Measurements from ENCODE around the gene EFNA5.

Gene EFNA5

GRCh38 chr5:107403228-107403953, 267.3 kb downstream of the EFNA5 start:
- no peak for DNase-seq (ENCODE audit: low read depth in 1 of 2, low spot score in 1 of 2)

- no peak for DNase-seq (ENCODE audit: low read depth in 1 of 2, low spot score in 1 of 2)
Observed at GRCh38 chr5:107402434-107403227, 268.1 kb downstream of the EFNA5 start.

GRCh38 chr5:107401470-107402122, 269.1 kb downstream of the EFNA5 start:
- DNase-seq (ENCODE audit: low read depth in 1 of 2, low spot score in 1 of 2) = no peak

- DNase-seq (ENCODE audit: low read depth in 1 of 2, low spot score in 1 of 2) = no peak
Observed at GRCh38 chr5:107400328-107400727, 270.4 kb downstream of the EFNA5 start.

- DNase-seq (ENCODE audit: low read depth in 1 of 2, low spot score in 1 of 2) = no peak
Observed at GRCh38 chr5:107398703-107399102, 272.0 kb downstream of the EFNA5 start.

GRCh38 chr5:107396351-107396690, 274.4 kb downstream of the EFNA5 start:
- DNase-seq (ENCODE audit: low read depth in 1 of 2, low spot score in 1 of 2) = no peak

- DNase-seq (ENCODE audit: low read depth in 1 of 2, low spot score in 1 of 2) = no peak
Observed at GRCh38 chr5:107395632-107396350, 274.9 kb downstream of the EFNA5 start.

- DNase-seq (ENCODE audit: low read depth in 1 of 2, low spot score in 1 of 2) = no peak
Observed at GRCh38 chr5:107393851-107394250, 276.9 kb downstream of the EFNA5 start.

GRCh38 chr5:107391787-107392186, 278.9 kb downstream of the EFNA5 start:
- no peak for DNase-seq (ENCODE audit: low read depth in 1 of 2, low spot score in 1 of 2)

GRCh38 chr5:107389775-107390148, 281.0 kb downstream of the EFNA5 start:
- no peak for DNase-seq (ENCODE audit: low read depth in 1 of 2, low spot score in 1 of 2)

- no peak for DNase-seq (ENCODE audit: low read depth in 1 of 2, low spot score in 1 of 2)
Observed at GRCh38 chr5:107389130-107389774, 281.5 kb downstream of the EFNA5 start.

- DNase-seq (ENCODE audit: low read depth in 1 of 2, low spot score in 1 of 2) = no peak
Observed at GRCh38 chr5:107388141-107388861, 282.4 kb downstream of the EFNA5 start.

- DNase-seq (ENCODE audit: low read depth in 1 of 2, low spot score in 1 of 2) = no peak
Observed at GRCh38 chr5:107387526-107388140, 283.1 kb downstream of the EFNA5 start.

- no peak for DNase-seq (ENCODE audit: low read depth in 1 of 2, low spot score in 1 of 2)
Observed at GRCh38 chr5:107385708-107386107, 285.0 kb downstream of the EFNA5 start.

- no peak for DNase-seq (ENCODE audit: low read depth in 1 of 2, low spot score in 1 of 2)
Observed at GRCh38 chr5:107384256-107384655, 286.5 kb downstream of the EFNA5 start.

GRCh38 chr5:107383414-107383813, 287.3 kb downstream of the EFNA5 start:
- DNase-seq (ENCODE audit: low read depth in 1 of 2, low spot score in 1 of 2) = no peak

GRCh38 chr5:107381189-107381856, 289.4 kb downstream of the EFNA5 start:
- no peak for DNase-seq (ENCODE audit: low read depth in 1 of 2, low spot score in 1 of 2)

- DNase-seq (ENCODE audit: low read depth in 1 of 2, low spot score in 1 of 2) = no peak
Observed at GRCh38 chr5:107380654-107381053, 290.1 kb downstream of the EFNA5 start.

GRCh38 chr5:107378218-107378899, 292.4 kb downstream of the EFNA5 start:
- no peak for DNase-seq (ENCODE audit: low read depth in 1 of 2, low spot score in 1 of 2)
